HUES48 (cell line): Measurements from ENCODE around the gene TRIML1.

Experiments
- H3K27ac ChIP-seq: one replicate; pipeline ENCODE4 v1.7.0; 2013; ENCODE audit warnings: low read depth, low read length, inconsistent platforms
- H3K27me3 ChIP-seq: 2 replicates; pipeline ENCODE4 v1.6.1; 2013; ENCODE audit warnings: mild to moderate bottlenecking, low read length; ENCODE audit not compliant: control insufficient read depth, insufficient read depth
- H3K36me3 ChIP-seq: 2 replicates; pipeline ENCODE4 v1.6.1; 2013; ENCODE audit warnings: low read length; ENCODE audit not compliant: control insufficient read depth, insufficient read depth
- H3K4me1 ChIP-seq: 2 replicates; pipeline ENCODE4 v1.6.1; 2013; ENCODE audit warnings: mild to moderate bottlenecking, low read length; ENCODE audit not compliant: control insufficient read depth, insufficient read depth
- H3K4me3 ChIP-seq: 2 replicates; pipeline ENCODE4 v1.5.1; 2013; ENCODE audit warnings: mild to moderate bottlenecking, low read depth, low read length
- H3K9ac ChIP-seq: 2 replicates; pipeline ENCODE4 v1.6.1; 2013; ENCODE audit warnings: mild to moderate bottlenecking, low read depth, low read length, moderate library complexity
- H3K9me3 ChIP-seq: 2 replicates; pipeline ENCODE4 v1.6.1; 2013; ENCODE audit warnings: low read length; ENCODE audit not compliant: control insufficient read depth, insufficient read depth

TRIML1 gene

DNA sequence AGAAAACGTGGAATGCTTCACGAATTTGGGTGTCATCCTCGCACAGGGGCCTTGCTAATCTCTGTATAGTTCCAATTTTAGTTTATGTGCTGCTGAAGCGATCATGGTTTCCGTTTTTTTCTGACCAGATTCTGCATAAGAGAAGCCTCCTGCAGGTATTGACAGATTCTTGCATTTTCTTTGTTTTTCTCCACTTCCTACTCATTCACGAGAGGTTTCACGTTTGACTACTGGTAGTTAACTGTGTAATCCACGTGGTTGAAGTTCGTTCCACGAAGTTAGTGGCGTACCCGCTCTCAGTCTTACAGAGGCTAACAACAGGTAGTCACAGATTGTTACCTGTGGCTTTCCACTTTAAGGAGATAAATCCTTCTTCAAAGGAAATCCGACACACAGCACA, 17.7 kb upstream of the TRIML1 start:
- H3K27ac ChIP-seq = peak overlapping the region; percentile 61
- H3K4me1 ChIP-seq = peaks cover 18% of the 10 kb centered on the region
- H3K36me3 ChIP-seq = no peaks in the 10 kb centered on the region
- no peak overlapping the region for H3K4me3 ChIP-seq
- H3K9ac ChIP-seq = peak overlapping the region; percentile 55; the same call in 1 of the 2 replicates
- H3K27me3 ChIP-seq = no peaks in the 10 kb centered on the region
- H3K9me3 ChIP-seq = no peaks in the 10 kb centered on the region

DNA sequence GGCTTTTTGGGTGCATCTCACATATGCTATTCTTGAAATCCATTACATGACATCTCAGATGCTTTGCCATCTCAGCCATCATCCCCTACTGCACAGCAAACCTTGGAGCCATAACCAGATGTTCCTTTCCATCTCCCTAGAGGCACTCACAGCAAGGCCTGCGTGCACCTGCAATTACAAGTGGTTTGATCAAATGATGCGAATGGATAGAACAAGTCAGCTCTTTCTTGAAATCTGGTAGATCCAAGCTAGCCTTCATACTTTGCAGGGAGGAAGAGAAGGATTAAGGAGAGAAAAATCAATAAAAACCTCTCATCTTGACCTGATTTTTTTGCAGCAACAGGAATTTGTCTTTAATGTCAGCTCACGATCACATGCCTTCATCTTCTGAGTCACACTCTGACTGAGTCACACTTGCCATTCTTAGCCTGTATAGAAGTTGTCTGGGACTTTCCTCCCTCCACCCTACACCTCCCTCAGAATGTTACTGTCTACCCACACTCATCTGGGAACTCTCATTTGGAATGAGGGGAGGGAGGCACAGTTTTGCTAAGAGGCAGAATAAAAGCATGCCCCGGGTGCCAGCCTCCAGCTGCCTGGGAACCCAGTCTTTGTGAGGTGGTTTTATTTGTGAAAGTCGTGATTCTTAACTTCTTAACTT, 11.9 kb upstream of the TRIML1 start:
- no peak overlapping the region for H3K9ac ChIP-seq
- H3K27ac ChIP-seq = peak overlapping the region; percentile 27

GRCh38 chr4:188130355-188130754, 8.9 kb upstream of the TRIML1 start:
- Histone ChIP-seq H3K27ac (no peak overlapping the region), H3K4me3 (no peak overlapping the region), H3K4me1 (no peaks in the 10 kb centered on the region), H3K36me3 (no peaks in the 10 kb centered on the region), H3K9me3 (no peaks in the 10 kb centered on the region), H3K9ac (no peak overlapping the region), H3K27me3 (no peaks in the 10 kb centered on the region)

More for the DNA sequence above, 11.9 kb upstream of the TRIML1 start:
- no peaks in the 10 kb centered on the region for H3K36me3 ChIP-seq
- no peak overlapping the region for H3K4me3 ChIP-seq
- H3K4me1 ChIP-seq = peaks cover 7% of the 10 kb centered on the region; the same call in 1 of the 2 replicates
- H3K9me3 ChIP-seq = no peaks in the 10 kb centered on the region
- no peaks in the 10 kb centered on the region for H3K27me3 ChIP-seq

DNA sequence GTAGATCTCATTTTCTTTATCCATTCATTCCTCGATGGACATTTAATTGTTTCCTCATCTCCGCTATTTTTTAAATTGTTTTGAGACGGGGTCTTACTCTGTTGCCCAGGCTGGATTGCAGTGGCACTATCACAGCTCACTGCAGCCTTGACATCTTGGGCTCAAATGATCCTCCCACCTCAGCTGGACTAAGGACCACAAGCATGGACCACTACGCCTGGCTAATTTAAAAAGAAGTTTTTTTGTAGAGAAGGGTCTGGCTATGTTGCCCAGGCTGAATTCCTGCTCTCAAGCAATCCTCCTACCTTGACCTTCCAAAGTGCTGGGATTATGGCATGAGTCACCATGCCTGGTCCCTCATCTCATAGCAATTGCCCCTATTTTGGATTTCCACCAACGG, 7.0 kb upstream of the TRIML1 start:
- H3K9ac ChIP-seq = no peak overlapping the region
- H3K4me1 ChIP-seq = no peaks in the 10 kb centered on the region
- H3K27ac ChIP-seq = no peak overlapping the region
- H3K9me3 ChIP-seq = no peaks in the 10 kb centered on the region
- no peaks in the 10 kb centered on the region for H3K27me3 ChIP-seq
- H3K4me3 ChIP-seq = no peak overlapping the region
- no peaks in the 10 kb centered on the region for H3K36me3 ChIP-seq

DNA sequence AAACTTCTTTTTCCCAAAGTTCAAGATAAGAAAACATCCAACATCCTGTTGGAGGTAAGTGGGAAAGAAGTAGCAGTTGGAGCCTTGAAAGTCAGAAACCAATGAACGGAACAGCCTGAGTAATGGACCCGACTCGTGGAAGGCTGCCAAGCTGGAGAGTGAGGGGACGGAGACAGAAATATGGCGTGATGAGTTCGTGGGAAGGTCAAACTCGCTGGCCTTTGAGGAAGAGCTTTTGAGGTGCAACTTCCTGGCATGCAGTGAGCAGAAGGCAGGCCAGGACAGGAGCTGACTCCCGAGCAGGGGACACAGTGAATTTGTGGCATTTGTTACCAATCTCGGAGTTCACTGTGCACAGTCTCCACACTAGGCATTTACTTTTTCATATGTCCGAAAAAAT, 1.0 kb upstream of the TRIML1 start:
- Histone ChIP-seq H3K27ac (no peak overlapping the region), H3K27me3 (no peaks in the 10 kb centered on the region), H3K9ac (no peak overlapping the region), H3K4me1 (no peaks in the 10 kb centered on the region), H3K36me3 (no peaks in the 10 kb centered on the region), H3K9me3 (no peaks in the 10 kb centered on the region), H3K4me3 (no peak overlapping the region)

- no peak overlapping the region for H3K4me3 ChIP-seq
- H3K27me3 ChIP-seq = no peaks in the 10 kb centered on the region
- H3K4me1 ChIP-seq = no peaks in the 10 kb centered on the region
- H3K27ac ChIP-seq = no peak overlapping the region
- no peaks in the 10 kb centered on the region for H3K36me3 ChIP-seq
- H3K9me3 ChIP-seq = no peaks in the 10 kb centered on the region
- H3K9ac ChIP-seq = no peak overlapping the region
Observed at GRCh38 chr4:188139671-188140070, 430 bp downstream of the TRIML1 start.

DNA sequence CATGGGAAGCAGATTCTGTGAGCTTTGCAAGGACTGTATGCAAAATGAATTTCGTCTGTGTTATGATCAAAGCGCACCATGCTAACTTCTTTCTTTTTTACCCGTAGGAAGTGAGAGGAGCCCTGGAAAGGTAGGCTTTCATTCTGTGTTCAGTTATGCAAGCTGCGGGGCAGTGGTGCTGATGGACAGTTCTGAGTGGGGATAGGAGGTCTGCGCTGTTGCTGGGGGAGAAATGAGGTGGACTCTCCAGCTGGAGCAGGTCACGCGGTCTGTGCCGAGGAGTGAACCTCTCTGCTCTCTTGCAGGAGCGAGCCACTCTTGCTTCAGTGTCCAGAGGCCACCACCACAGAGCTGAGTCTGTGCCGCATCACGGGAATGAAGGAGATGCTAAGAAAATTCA, 4.5 kb downstream of the TRIML1 start:
- no peak overlapping the region for H3K9ac ChIP-seq
- no peaks in the 10 kb centered on the region for H3K36me3 ChIP-seq
- no peaks in the 10 kb centered on the region for H3K27me3 ChIP-seq
- H3K27ac ChIP-seq = no peak overlapping the region
- no peak overlapping the region for H3K4me3 ChIP-seq
- H3K4me1 ChIP-seq = no peaks in the 10 kb centered on the region
- H3K9me3 ChIP-seq = no peaks in the 10 kb centered on the region

- Histone ChIP-seq H3K9ac (no peak overlapping the region), H3K9me3 (no peaks in the 10 kb centered on the region), H3K36me3 (no peaks in the 10 kb centered on the region), H3K27me3 (no peaks in the 10 kb centered on the region), H3K4me3 (no peak overlapping the region), H3K4me1 (no peaks in the 10 kb centered on the region), H3K27ac (no peak overlapping the region)
Observed at GRCh38 chr4:188145601-188146000, 6.4 kb downstream of the TRIML1 start.

DNA sequence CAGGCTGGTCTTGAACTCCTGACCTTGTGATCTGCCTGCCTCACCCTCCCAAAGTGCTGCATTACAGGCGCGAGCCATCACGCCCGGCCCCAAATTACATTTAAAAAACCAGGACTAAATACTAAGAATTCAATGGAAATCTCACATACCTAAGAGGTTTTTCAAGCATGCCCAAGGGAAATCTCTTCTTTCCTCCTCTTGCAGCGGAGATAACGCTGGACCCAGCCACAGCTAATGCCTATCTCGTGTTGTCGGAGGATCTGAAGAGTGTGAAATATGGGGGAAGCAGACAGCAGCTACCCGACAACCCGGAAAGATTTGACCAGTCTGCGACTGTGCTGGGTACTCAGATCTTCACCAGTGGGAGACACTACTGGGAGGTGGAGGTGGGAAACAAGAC, 7.4 kb downstream of the TRIML1 start:
- no peak overlapping the region for H3K9ac ChIP-seq
- H3K9me3 ChIP-seq = no peaks in the 10 kb centered on the region
- no peaks in the 10 kb centered on the region for H3K4me1 ChIP-seq
- H3K36me3 ChIP-seq = no peaks in the 10 kb centered on the region
- H3K4me3 ChIP-seq = no peak overlapping the region
- no peak overlapping the region for H3K27ac ChIP-seq
- no peaks in the 10 kb centered on the region for H3K27me3 ChIP-seq

- Histone ChIP-seq H3K27ac (no peak overlapping the region), H3K4me3 (no peak overlapping the region), H3K27me3 (no peaks in the 10 kb centered on the region), H3K36me3 (no peaks in the 10 kb centered on the region), H3K9ac (no peak overlapping the region), H3K4me1 (no peaks in the 10 kb centered on the region), H3K9me3 (no peaks in the 10 kb centered on the region)
Observed at GRCh38 chr4:188147176-188147575, 7.9 kb downstream of the TRIML1 start.

DNA sequence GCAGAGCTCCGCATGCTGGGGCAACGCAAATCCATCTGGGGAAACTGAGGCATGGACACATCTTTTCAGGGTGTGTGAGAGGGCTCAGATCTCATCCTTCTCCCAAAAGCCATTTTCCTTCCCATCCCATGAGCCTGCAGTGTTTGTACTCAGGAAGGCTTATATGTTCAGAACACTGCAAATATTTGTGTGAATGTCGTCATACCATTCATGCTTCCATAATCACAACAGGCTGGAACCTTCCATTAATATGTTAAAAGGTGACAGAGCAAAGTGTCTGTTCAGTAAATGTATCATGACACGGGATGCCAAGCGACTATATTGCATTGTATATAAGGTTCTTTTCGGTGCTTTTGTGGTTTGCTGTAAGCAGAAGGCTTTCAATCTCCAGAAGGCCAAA, 8.5 kb downstream of the TRIML1 start:
- no peaks in the 10 kb centered on the region for H3K27me3 ChIP-seq
- no peak overlapping the region for H3K27ac ChIP-seq
- no peak overlapping the region for H3K9ac ChIP-seq
- no peaks in the 10 kb centered on the region for H3K36me3 ChIP-seq
- no peak overlapping the region for H3K4me3 ChIP-seq
- no peaks in the 10 kb centered on the region for H3K4me1 ChIP-seq
- H3K9me3 ChIP-seq = no peaks in the 10 kb centered on the region
